Measurements from ENCODE around the gene ADA.

Gene ADA

GRCh38 chr20:44688053-44688625, 36.6 kb upstream of the ADA start:
- no peak for DNase-seq (ENCODE audit: low read depth)
- no peak overlapping the region for H3K4me3 ChIP-seq (ENCODE audit: low read depth, low read length)
- TF ChIP-seq CTCF (IDR thresholded peaks at IDR 0.05; ENCODE audit: low read depth, low read length, missing control alignments): no peak
- in situ Hi-C loops (cut with HindIII; ENCODE audit: low sequenced_read_pairs): no loop called here

GRCh38 chr20:44686934-44687333, 35.4 kb upstream of the ADA start:
- no peak for TF ChIP-seq CTCF (IDR thresholded peaks at IDR 0.05; ENCODE audit: low read depth, low read length, missing control alignments)
- no peak for DNase-seq (ENCODE audit: low read depth)
- H3K4me3 ChIP-seq (ENCODE audit: low read depth, low read length): no peak overlapping the region
- in situ Hi-C loops (cut with HindIII; ENCODE audit: low sequenced_read_pairs): no loop called here

GRCh38 chr20:44684047-44684967, 32.8 kb upstream of the ADA start:
- no peak overlapping the region for H3K4me3 ChIP-seq (ENCODE audit: low read depth, low read length)
- TF ChIP-seq CTCF (IDR thresholded peaks at IDR 0.05; ENCODE audit: low read depth, low read length, missing control alignments): no peak
- DNase-seq (ENCODE audit: low read depth): no peak
- in situ Hi-C loops (cut with HindIII; ENCODE audit: low sequenced_read_pairs): loop anchor here (5.0 kb wide), 1 partner anchor 183 kb away; no protein-coding TSS in a partner anchor

DNA sequence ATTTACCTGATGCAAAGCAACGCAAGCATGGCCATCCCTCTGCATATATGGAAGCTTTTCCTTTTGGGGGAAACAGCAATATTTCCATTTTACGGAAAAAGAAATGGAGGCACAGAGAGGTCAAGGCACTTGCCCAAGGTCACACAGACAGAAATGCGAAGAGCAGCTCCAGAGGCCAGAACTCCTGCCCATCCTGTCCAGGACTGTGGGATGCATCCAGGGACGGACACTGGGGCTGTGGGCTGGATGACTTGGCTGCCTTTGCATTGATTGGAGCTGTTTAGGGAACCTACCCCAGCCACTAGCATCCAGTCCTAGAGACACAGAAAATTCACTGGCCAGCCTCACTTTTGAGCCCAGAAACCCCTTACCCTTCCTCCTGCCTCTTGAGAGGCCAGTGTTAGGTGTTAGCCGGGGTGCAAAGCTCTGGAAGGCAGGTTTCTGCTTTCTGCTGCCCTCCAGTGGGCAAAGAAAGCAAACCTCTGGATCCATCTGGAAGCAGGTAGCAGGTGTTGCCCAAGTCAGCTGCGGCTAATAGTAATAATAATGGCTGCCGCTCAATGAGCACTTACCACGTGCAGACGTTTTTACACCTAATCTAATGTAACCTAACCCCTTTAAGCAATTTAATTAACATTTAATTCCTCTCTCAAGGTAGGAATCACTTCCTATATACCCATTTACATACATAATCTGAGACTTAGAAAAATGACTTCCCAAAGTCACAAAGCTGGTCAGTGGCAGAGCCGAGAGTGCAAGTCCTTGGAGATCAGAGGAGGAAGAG, 32.0 kb upstream of the ADA start:
- in situ Hi-C loops (cut with HindIII; ENCODE audit: low sequenced_read_pairs): loop anchor here (5.0 kb wide), 1 partner anchor 184 kb away; no protein-coding TSS in a partner anchor
- no peak for DNase-seq (ENCODE audit: low read depth)
- peak; percentile 62 for TF ChIP-seq CTCF (IDR thresholded peaks at IDR 0.05; ENCODE audit: low read depth, low read length, missing control alignments)
- H3K4me3 ChIP-seq (ENCODE audit: low read depth, low read length): no peak overlapping the region

DNA sequence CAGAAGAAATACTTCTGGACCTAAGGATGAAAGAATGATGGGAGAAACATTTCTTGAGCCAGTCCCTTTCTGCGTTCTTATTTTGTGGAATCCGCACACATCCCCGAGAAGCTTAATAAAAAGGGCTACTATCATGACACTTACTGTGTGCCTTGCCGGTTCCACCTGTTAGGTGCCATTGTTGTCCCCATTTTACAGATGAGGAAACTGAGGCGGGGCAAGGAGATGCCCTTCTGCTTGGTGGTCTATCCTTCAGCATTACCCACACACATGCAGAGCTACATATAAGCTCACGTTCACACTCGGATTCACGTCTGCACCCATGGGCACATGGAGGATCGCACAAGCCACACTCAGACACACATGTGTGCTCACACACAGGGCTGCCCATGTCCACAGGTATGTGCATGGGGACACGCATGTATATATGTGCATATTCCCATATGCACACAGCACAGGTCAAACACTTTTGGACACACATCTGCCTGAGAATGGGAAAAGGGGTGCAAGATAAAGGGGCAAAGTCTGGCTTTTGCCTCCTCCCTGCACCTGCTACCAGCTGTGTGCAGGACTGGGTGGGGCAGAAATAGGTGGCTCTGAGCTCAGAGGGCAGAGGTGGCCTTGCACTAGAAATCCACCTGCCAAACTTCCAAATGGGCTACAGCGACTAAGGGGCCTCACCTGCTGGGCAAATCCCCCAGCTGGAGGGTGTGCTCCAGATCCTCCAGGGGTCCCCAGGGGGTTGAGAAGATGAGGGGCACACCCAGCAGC, 30.5 kb upstream of the ADA start:
- H3K4me3 ChIP-seq (ENCODE audit: low read depth, low read length): no peak overlapping the region
- DNase-seq (ENCODE audit: low read depth): no peak
- in situ Hi-C loops (cut with HindIII; ENCODE audit: low sequenced_read_pairs): loop anchor here (5.0 kb wide), 1 partner anchor 185 kb away; no protein-coding TSS in a partner anchor
- TF ChIP-seq CTCF (IDR thresholded peaks at IDR 0.05; ENCODE audit: low read depth, low read length, missing control alignments): no peak

Data from astrocyte of the cerebellum (primary cell).